GM12878 (cell line): Measurements from ENCODE around the gene ALDH1A3. TPM values are rescaled to one million over a fixed set of nuclear protein-coding genes. Genes with fewer than 3 reads are reported as not detected.

Source experiments
- ATAC-seq: fragments of 200-7000 bp; cut with Tn5 transposase; 3 replicates; pipeline ENCODE4 v1.9.1; 2020; ENCODE audit warnings: mild to moderate bottlenecking, moderate library complexity
- BruUV-seq: library from RNA; stranded (reverse); fragments of 400-500 nt; replicated peaks from 2 replicates; lab custom pipeline; 2021; lab: Mats Ljungman, UMichigan
- CTCF ChIA-PET: fragments of 300-600 bp; sonication (Branson Sonifier 250); formaldehyde crosslinking; extraction: SDS; loops from one replicate; lab custom pipeline; 2021; ENCODE audit warnings: inconsistent platforms; lab: Yijun Ruan, JAX
- POLR2A ChIA-PET: fragments of 350-600 bp; formaldehyde crosslinking; extraction: SDS; loops from one replicate; lab custom pipeline; 2021; ENCODE audit warnings: inconsistent platforms; lab: Charles Lee
- RAD21 ChIA-PET: fragments of 300-600 bp; sonication (Branson Sonifier 250); formaldehyde crosslinking; loops from one replicate; lab custom pipeline; 2023; ENCODE audit warnings: antibody characterized with exemption; ENCODE audit not compliant: unreplicated experiment; lab: Charles Lee
- SMC1A ChIA-PET: fragments of 300-600 bp; sonication (Branson Sonifier 250); formaldehyde crosslinking; loops from one replicate; lab custom pipeline; 2023; ENCODE audit not compliant: unreplicated experiment, uncharacterized antibody; lab: Charles Lee
- DNase-seq: peaks from one replicate; pipeline ENCODE4 v3.0.0-alpha.2; 2011; ENCODE audit warnings: low read depth, low spot score
- FAIRE-seq: peaks from 3 replicates; lab custom pipeline; 2011; peaks lifted over from hg19 to GRCh38; lab: Jason Lieb, UNC
- H2AFZ ChIP-seq: 2 replicates; pipeline ENCODE4 v1.6.0; 2011; ENCODE audit warnings: low read depth, low read length, control low read depth; ENCODE audit not compliant: control insufficient read depth
- H3K27ac ChIP-seq: 2 replicates; pipeline ENCODE4 v1.5.1; 2011; ENCODE audit warnings: control low read depth; ENCODE audit not compliant: control insufficient read depth, insufficient read depth
- H3K27me3 ChIP-seq, 2 experiments: replicated peaks in 1 of 2; 2 replicates each; pipeline versions ENCODE4 v1.6.0 to v1.6.1; 2011; ENCODE audit warnings: low read length in 1 of 2; ENCODE audit not compliant: control insufficient read depth in 2 of 2, insufficient read depth in 2 of 2
- H3K36me3 ChIP-seq, 2 experiments: 2 replicates each; pipeline ENCODE4 v1.5.1; 2011; ENCODE audit warnings: low read length in 1 of 2; ENCODE audit not compliant: control insufficient read depth in 2 of 2, insufficient read depth in 2 of 2
- H3K4me1 ChIP-seq: 2 replicates; pipeline ENCODE4 v1.6.1; 2011; ENCODE audit warnings: mild to moderate bottlenecking, low read length, moderate library complexity, mixed read lengths; ENCODE audit not compliant: control insufficient read depth, insufficient read depth
- H3K4me2 ChIP-seq: 2 replicates; pipeline ENCODE4 v1.6.0; 2011; ENCODE audit warnings: control low read depth; ENCODE audit not compliant: control insufficient read depth, insufficient read depth
- H3K4me3 ChIP-seq: fragments of 200-600 bp; sonication (generic); 2 replicates; pipeline ENCODE4 v1.5.1; 2016
- H3K79me2 ChIP-seq: 2 replicates; pipeline ENCODE4 v1.6.0; 2011; ENCODE audit warnings: low read length; ENCODE audit not compliant: control insufficient read depth, insufficient read depth
- H3K9ac ChIP-seq: 2 replicates; pipeline ENCODE4 v1.8.0; 2011; ENCODE audit warnings: low read length, control low read depth, mixed read lengths; ENCODE audit not compliant: control insufficient read depth, insufficient read depth
- H3K9me3 ChIP-seq: replicated peaks from 3 replicates; pipeline ENCODE4 v1.5.1; 2011; ENCODE audit warnings: mild to moderate bottlenecking, low read length; ENCODE audit not compliant: control insufficient read depth, insufficient read depth
- H4K20me1 ChIP-seq: 2 replicates; pipeline ENCODE4 v1.6.0; 2011; ENCODE audit not compliant: control insufficient read depth, insufficient read depth
- BRCA1 ChIP-seq: IDR thresholded peaks from 2 replicates; pipeline ENCODE4 v1.6.1; 2011; ENCODE audit warnings: low read depth, low read length, improper control_type of control experiment
- CBX5 ChIP-seq: sonication (generic); IDR thresholded peaks from 2 replicates; pipeline ENCODE4 v1.6.1; 2016; ENCODE audit warnings: low read depth, moderate library complexity, mild to moderate bottlenecking, inconsistent platforms
- CHD4 ChIP-seq: fragments of 200-600 bp; sonication (generic); IDR thresholded peaks from 2 replicates; pipeline ENCODE4 v1.6.1; 2016; ENCODE audit warnings: mild to moderate bottlenecking
- DPF2 ChIP-seq: fragments of 450-650 bp; IDR thresholded peaks from 2 replicates; pipeline ENCODE4 v1.6.1; 2017; ENCODE audit warnings: mild to moderate bottlenecking
- HDGF ChIP-seq: fragments of 450-650 bp; IDR thresholded peaks from 2 replicates; pipeline ENCODE4 v1.6.1; 2016; ENCODE audit warnings: antibody characterized with exemption
- IKZF2 ChIP-seq, 2 experiments: fragments of 450-650 bp; IDR thresholded peaks; 2 replicates each; pipeline ENCODE4 v1.6.1; 2017; ENCODE audit warnings: mild to moderate bottlenecking in 2 of 2, moderate library complexity in 2 of 2
- IRF4 ChIP-seq: IDR thresholded peaks from 2 replicates; pipeline ENCODE4 v1.6.1; 2011; ENCODE audit warnings: low read depth, low read length
- NFYA ChIP-seq: IDR thresholded peaks from 2 replicates; pipeline ENCODE4 v1.6.1; 2011; ENCODE audit warnings: low read depth, mild to moderate bottlenecking, low read length, improper control_type of control experiment, borderline replicate concordance
- NR2C2 ChIP-seq: IDR thresholded peaks from 2 replicates; pipeline ENCODE4 v1.6.1; 2011; ENCODE audit warnings: borderline replicate concordance, low read depth; ENCODE audit not compliant: control insufficient read depth, insufficient read length
- PAX5 ChIP-seq: IDR thresholded peaks from 2 replicates; pipeline ENCODE4 v1.6.1; 2011; ENCODE audit warnings: low read depth, low read length, borderline replicate concordance
- PAX8 ChIP-seq: fragments of 450-650 bp; IDR thresholded peaks from 2 replicates; pipeline ENCODE4 v1.6.1; 2017; ENCODE audit warnings: mild to moderate bottlenecking, moderate library complexity
- RCOR1 ChIP-seq: conservative IDR thresholded peaks from 2 replicates; pipeline ENCODE4 v1.6.1; 2012; ENCODE audit warnings: low read depth, low read length, improper control_type of control experiment
- TAF1 ChIP-seq: IDR thresholded peaks from 2 replicates; pipeline ENCODE4 v1.6.1; 2011; ENCODE audit warnings: mild to moderate bottlenecking, low read depth, low read length, borderline replicate concordance
- WGBS: methylation state at CpG from one replicate; pipeline ENCODE4 v1.1.6; 2016; ENCODE audit warnings: low lambda C conversion rate; ENCODE audit not compliant: insufficient replicate concordance, insufficient coverage; ENCODE audit errors: missing lambda C conversion rate; 5-methylcytosine and 5-hydroxymethylcytosine counted together
- in situ Hi-C: fragments of 300-500 bp; cut with MboI; formaldehyde crosslinking; loops from 9 replicates; pipeline ENCODE4 v1.14.3; 2018; ENCODE audit warnings: mixed read lengths
- intact Hi-C: fragments of 100-400 bp; cut with micrococcal nuclease; formaldehyde crosslinking; loops from one replicate; pipeline ENCODE4 v1.14.2; 2022; ENCODE audit not compliant: unreplicated experiment
- polyA plus RNA-seq, 11 experiments: library from polyadenylated mRNA; depleted of rRNA in 4 of 11; unstranded in 6 of 11; stranded (reverse) in 5 of 11; fragments of >200 nt; fragmentation: Nextera tagmentation in 4 of 11; fragmentation: Illumina TruSeq in 1 of 11; extraction: Ambion mirVana in 4 of 11; extraction: Trizol in 1 of 11; gene quantifications; 1 replicate in 1 of 11; 2 replicates in 10 of 11; pipeline versions ENCODE4 v1.2.1 to v1.2.3, GENCODE V29; 2011 to 2016; ENCODE audit warnings: inconsistent platforms in 2 of 11, missing spikeins in 2 of 11, low read depth in 1 of 11
- total RNA-seq, 4 experiments: library from RNA; depleted of rRNA in 3 of 4; stranded (reverse); fragments of >200 nt in 3 of 4; fragmentation: Illumina TruSeq in 1 of 4; extraction: Trizol in 1 of 4; gene quantifications; 2 replicates each; pipeline versions ENCODE4 v1.2.1 to v1.2.3, GENCODE V29; 2013 to 2021
- TF ChIP-seq, protein P1 (sequence below): IDR thresholded peaks from 2 replicates; pipeline ENCODE4 v1.6.1; 2011; ENCODE audit warnings: borderline replicate concordance, low read depth, mild to moderate bottlenecking, moderate library complexity, mixed read lengths, low read length; ENCODE audit not compliant: insufficient read depth; ENCODE audit errors: extremely low read length
- TF ChIP-seq, protein P2 (sequence below): fragments of 450-650 bp; IDR thresholded peaks from 2 replicates; pipeline ENCODE4 v1.6.1; 2017; ENCODE audit warnings: low read depth, mild to moderate bottlenecking, moderate library complexity
- TF ChIP-seq, protein P3 (sequence below): fragments of 450-650 bp; IDR thresholded peaks from 2 replicates; pipeline ENCODE4 v1.6.1; 2017; ENCODE audit warnings: mild to moderate bottlenecking
- TF ChIP-seq, protein P4 (sequence below): fragments of 450-650 bp; IDR thresholded peaks from 2 replicates; pipeline ENCODE4 v1.6.1; 2014; ENCODE audit warnings: mild to moderate bottlenecking

ALDH1A3 gene
- total and polyA plus RNA-seq, 10 of the 15 experiments (the other 5 are each of a cell fraction or from before 2014, with no cell fraction given): 0.06 to 0.69 (median 0.18) TPM

DNA sequence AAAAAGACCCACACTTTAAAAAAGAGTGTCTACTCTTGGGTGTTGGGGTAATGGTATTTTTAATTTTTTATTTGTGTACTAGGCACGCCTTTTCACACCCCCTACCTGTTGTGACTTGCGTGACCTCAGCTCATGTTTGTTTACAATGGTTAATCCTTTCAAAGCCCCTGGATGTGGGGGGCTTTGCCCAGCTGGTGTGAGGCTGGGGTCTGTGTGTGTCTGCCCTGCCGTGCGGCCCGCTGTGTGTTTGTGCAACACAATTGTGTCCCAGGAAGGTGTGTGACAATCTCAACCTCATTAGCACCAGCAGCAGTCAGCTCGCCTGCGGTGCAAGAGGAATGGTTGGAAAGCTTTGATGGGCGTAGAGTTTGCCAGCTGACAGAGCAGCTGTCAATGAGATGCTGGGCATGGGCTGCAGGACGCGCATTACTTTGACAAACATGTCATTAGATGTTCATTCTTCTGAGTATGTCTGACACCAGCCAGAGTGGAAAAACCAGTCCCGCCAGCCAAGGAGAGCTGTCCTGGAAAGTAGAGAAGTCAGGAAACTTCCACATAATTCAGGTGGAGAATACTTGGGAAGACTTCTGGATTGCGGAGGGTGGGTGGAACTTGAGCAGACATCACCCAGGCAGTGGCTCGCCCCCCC, 49.1 kb downstream of the ALDH1A3 start (continued):
- TF ChIP-seq, protein P1, sequence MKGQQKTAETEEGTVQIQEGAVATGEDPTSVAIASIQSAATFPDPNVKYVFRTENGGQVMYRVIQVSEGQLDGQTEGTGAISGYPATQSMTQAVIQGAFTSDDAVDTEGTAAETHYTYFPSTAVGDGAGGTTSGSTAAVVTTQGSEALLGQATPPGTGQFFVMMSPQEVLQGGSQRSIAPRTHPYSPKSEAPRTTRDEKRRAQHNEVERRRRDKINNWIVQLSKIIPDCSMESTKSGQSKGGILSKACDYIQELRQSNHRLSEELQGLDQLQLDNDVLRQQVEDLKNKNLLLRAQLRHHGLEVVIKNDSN: no peak
- TF ChIP-seq, protein P2, sequence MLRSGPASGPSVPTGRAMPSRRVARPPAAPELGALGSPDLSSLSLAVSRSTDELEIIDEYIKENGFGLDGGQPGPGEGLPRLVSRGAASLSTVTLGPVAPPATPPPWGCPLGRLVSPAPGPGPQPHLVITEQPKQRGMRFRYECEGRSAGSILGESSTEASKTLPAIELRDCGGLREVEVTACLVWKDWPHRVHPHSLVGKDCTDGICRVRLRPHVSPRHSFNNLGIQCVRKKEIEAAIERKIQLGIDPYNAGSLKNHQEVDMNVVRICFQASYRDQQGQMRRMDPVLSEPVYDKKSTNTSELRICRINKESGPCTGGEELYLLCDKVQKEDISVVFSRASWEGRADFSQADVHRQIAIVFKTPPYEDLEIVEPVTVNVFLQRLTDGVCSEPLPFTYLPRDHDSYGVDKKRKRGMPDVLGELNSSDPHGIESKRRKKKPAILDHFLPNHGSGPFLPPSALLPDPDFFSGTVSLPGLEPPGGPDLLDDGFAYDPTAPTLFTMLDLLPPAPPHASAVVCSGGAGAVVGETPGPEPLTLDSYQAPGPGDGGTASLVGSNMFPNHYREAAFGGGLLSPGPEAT: no peak
- TF ChIP-seq CBX5: no peak
- TF ChIP-seq PAX8: no peak
- no peak for TF ChIP-seq CHD4
- no peak for TF ChIP-seq NFYA
- TF ChIP-seq TAF1: no peak
- TF ChIP-seq, all 136 proteins: peak for 0

DNA sequence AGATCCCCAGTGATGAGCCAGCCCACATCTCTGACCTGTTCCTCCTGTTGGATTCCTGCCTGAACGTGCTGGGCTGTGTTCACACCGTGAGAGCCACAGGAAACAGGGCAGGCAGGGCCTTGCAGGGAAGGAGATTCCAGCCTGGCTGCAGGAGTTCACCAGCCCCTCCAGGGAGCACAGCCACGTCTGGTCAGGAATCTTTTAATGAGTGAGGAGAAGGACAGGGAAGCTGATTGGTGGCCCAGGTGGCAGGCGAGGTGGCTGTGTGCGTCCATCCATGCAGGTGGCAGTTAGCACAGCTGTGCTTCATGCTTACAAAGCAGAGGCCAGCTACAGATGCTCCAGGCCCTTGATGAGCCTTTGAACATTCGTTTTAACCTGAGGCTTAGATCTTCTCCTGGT, 50.0 kb downstream of the ALDH1A3 start:
- intact Hi-C loops: no loop called here
- no peak overlapping the region for H3K4me3 ChIP-seq
- POLR2A ChIA-PET: interaction anchor here (0.8 to 5.3 kb wide), 6 partner anchors 9 to 79 kb away, joined by 3 to 50 read pairs (median 5); no protein-coding TSS in a partner anchor
- TF ChIP-seq IKZF2 (IDR thresholded peaks at IDR 0.05) (no peak; a peak in 1 of 4 replicates), IRF4 (no peak), RCOR1 (no peak), NR2C2 (no peak), BRCA1 (no peak), DPF2 (no peak), PAX5 (peak; percentile 85), HDGF (peak; percentile 30; the same call in 1 of the 2 replicates)
- TF ChIP-seq, protein P3, sequence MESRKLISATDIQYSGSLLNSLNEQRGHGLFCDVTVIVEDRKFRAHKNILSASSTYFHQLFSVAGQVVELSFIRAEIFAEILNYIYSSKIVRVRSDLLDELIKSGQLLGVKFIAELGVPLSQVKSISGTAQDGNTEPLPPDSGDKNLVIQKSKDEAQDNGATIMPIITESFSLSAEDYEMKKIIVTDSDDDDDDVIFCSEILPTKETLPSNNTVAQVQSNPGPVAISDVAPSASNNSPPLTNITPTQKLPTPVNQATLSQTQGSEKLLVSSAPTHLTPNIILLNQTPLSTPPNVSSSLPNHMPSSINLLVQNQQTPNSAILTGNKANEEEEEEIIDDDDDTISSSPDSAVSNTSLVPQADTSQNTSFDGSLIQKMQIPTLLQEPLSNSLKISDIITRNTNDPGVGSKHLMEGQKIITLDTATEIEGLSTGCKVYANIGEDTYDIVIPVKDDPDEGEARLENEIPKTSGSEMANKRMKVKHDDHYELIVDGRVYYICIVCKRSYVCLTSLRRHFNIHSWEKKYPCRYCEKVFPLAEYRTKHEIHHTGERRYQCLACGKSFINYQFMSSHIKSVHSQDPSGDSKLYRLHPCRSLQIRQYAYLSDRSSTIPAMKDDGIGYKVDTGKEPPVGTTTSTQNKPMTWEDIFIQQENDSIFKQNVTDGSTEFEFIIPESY: no peak
- TF ChIP-seq, protein P4, sequence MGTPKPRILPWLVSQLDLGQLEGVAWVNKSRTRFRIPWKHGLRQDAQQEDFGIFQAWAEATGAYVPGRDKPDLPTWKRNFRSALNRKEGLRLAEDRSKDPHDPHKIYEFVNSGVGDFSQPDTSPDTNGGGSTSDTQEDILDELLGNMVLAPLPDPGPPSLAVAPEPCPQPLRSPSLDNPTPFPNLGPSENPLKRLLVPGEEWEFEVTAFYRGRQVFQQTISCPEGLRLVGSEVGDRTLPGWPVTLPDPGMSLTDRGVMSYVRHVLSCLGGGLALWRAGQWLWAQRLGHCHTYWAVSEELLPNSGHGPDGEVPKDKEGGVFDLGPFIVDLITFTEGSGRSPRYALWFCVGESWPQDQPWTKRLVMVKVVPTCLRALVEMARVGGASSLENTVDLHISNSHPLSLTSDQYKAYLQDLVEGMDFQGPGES: no peak

More for the DNA sequence above, 50.0 kb downstream of the ALDH1A3 start:
- Histone ChIP-seq H3K4me2 (peak overlapping the region; percentile 45; the same call in 1 of the 2 replicates), H3K27me3 (no peaks in the 10 kb centered on the region), H4K20me1 (no peaks in the 10 kb centered on the region), H3K9me3 (no peaks in the 10 kb centered on the region), H3K9ac (no peak overlapping the region), H3K27ac (peak overlapping the region; percentile 81), H3K36me3 (peaks cover 13 to 30% of the 10 kb centered on the region in 2 experiments), H3K79me2 (peaks cover 41% of the 10 kb centered on the region), H3K4me1 (peaks cover 74% of the 10 kb centered on the region), H2AFZ (no peak overlapping the region)
- ATAC-seq: peak; percentile 39
- SMC1A ChIA-PET: interaction anchor here (1.0 to 5.9 kb wide), 7 partner anchors 9 to 79 kb away, joined by 4 to 45 read pairs (median 6); partner anchors contain the start of gene LRRK1
- in situ Hi-C loops: loop anchor here (25.0 kb wide), 1 partner anchor 1417 kb away; no protein-coding TSS in a partner anchor
- DNase-seq: no peak
- BruUV-seq: no TSS peak
- RAD21 ChIA-PET: interaction anchor here (2.6 to 6.0 kb wide), 4 partner anchors 10 to 78 kb away, joined by 9 to 76 read pairs (median 30); partner anchors contain the start of gene LRRK1
- FAIRE-seq: peak; percentile 54
- WGBS: 27% methylated on average over 6 of the region's 6 CpGs
- CTCF ChIA-PET: interaction anchor here (1.5 to 5.3 kb wide), 4 partner anchors 10 to 79 kb away, joined by 4 to 59 read pairs (median 45); partner anchors contain the start of gene LRRK1
